Adrenal gland (tissue), 12 donors: ENCODE measurements around the gene CLIP1. TPM values are rescaled to one million over a fixed set of nuclear protein-coding genes. Genes with fewer than 3 reads are reported as not detected.

Experiments
- DNase-seq, 7 donors: peaks; one replicate each; pipeline ENCODE4 v3.0.0-alpha.2; 2019 to 2020
- H3K27ac ChIP-seq, 5 donors: fragments of 200-600 bp; sonication (generic) in 4 of 5; 1 replicate in 3 of 5; 2 replicates in 2 of 5; pipeline versions ENCODE4 v1.5.1 to v1.8.0; 2016 to 2020; ENCODE audit warnings: mild to moderate bottlenecking in 1 of 5
- H3K27me3 ChIP-seq: fragments of 200-600 bp; 2 replicates; pipeline ENCODE4 v1.8.0; 2021
- H3K36me3 ChIP-seq, 2 donors: fragments of 200-600 bp; replicated peaks in 1 of 2; 1 replicate in 1 of 2; 2 replicates in 1 of 2; pipeline versions ENCODE4 v1.5.1 to v1.8.0; 2018 to 2022
- H3K4me1 ChIP-seq, 2 donors: fragments of 200-600 bp; replicated peaks in 1 of 2; 1 replicate in 1 of 2; 2 replicates in 1 of 2; pipeline versions ENCODE4 v1.5.1 to v1.8.0; 2018 to 2021
- H3K4me3 ChIP-seq, 4 donors: fragments of 200-600 bp; sonication (generic) in 3 of 4; one replicate each; pipeline ENCODE4 v1.5.1; 2016 to 2018
- H3K9me3 ChIP-seq, 3 donors: fragments of 200-600 bp; sonication (generic) in 1 of 3; replicated peaks in 1 of 3; 1 replicate in 2 of 3; 2 replicates in 1 of 3; pipeline versions ENCODE4 v1.5.1 to v1.8.0; 2016 to 2021
- POLR2A ChIP-seq, 2 donors: fragments of 450-650 bp; IDR thresholded peaks; one replicate each; pipeline ENCODE4 v1.6.1; 2017; ENCODE audit warnings: antibody characterized with exemption in 2 of 2, mild to moderate bottlenecking in 2 of 2, moderate library complexity in 1 of 2
- WGBS, 4 donors: extraction: QIAGEN DNeasy Blood & Tissue Kit in 2 of 4; methylation state at CpG; one replicate each; pipeline versions ENCODE4 v1.1.5 to v1.1.7; 2013 to 2017; 5-methylcytosine and 5-hydroxymethylcytosine counted together
- intact Hi-C, 2 donors: fragments of 100-400 bp; cut with DNase I; formaldehyde crosslinking; loops; one replicate each; pipeline versions ENCODE4 v1.14.1 to v1.15.0; 2022 to 2023
- polyA plus RNA-seq, 3 donors: library from polyadenylated mRNA; stranded (reverse); fragments of 200-250 nt in 2 of 3; fragments of 350-450 nt in 1 of 3; fragmentation: Illumina TruSeq in 1 of 3; extraction: RNeasy Lipid Tissue Mini Kit (QIAGEN cat#74804) in 1 of 3; gene quantifications; one replicate each; pipeline ENCODE4 v1.2.3, GENCODE V29; 2013 to 2014
- total RNA-seq, 9 donors: library from RNA; depleted of rRNA in 4 of 9; stranded (reverse); fragments of >200 nt in 4 of 9; fragments of 120-200 nt in 1 of 9; fragmentation: NEBNext Ultra II Directional in 1 of 9; extraction: Animal tissue kit (Norgen Biotek cat#: 25700) in 1 of 9; gene quantifications; one replicate each; pipeline versions ENCODE4 v1.1.0 to v1.2.4, GENCODE V29; 2013 to 2023
- TF ChIP-seq, protein P1 (sequence below), 6 experiments: fragments of 450-650 bp in 4 of 6; fragments of 200-600 bp in 2 of 6; sonication (generic) in 1 of 6; IDR thresholded peaks; 1 replicate in 5 of 6; 2 replicates in 1 of 6; pipeline versions ENCODE4 v1.5.1 to v1.8.0; 2016 to 2021; ENCODE audit warnings: antibody characterized with exemption in 6 of 6, mild to moderate bottlenecking in 2 of 6, moderate library complexity in 1 of 6
- donor health status: healthy with polysubstance abuse.
- donor health status: Bipolar disorder and iron deficiency.
- donor health status: DM: yes; HTN: yes; CAD: no.
- donor health status: DM: no; HTN: no; CAD: no.
- donor health status: DM: no; HTN: no; CAD: no.
- donor health status: DM: yes; HTN: yes; CAD: no.

Gene CLIP1
- total and polyA plus RNA-seq, 12 donors, result 22.8 to 134 (median 88.9) TPM

DNA sequence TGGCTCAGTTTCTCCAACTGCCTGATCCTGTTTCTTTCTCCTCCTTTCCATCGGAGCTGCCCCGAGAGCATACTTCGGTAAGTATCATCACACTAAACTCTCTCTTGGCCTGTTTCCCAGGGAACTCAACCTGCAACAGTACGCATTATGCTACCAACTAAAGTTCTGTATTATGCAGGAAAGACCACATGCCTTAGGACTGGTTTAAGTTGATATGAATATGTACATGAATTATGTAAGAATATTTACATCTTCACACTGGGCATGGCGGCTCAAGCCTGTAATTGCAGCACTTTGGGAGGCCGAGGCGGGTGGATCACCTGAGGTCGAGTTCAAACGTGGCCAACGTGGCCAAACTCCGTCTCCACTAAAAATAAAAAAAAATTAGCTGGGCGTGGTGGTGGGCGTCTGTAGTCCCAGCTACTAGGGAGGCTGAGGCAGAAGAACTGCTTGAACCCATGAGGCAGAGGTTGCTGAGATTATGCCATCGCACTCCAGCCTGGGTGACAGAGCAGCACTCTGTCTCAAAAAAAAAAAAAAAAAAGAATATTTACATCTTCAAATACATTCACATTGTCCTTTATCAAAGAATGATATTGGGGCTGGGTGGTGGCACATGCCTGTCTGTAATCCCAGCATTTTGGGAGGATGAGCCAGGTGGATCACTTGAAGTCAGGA lies 124.3 kb downstream of the CLIP1 start:
- Histone ChIP-seq H3K9me3 (no peaks in the 10 kb centered on the region), H3K27ac (no peak overlapping the region), H3K36me3 (peaks cover 0 to 14% of the 10 kb centered on the region in 2 donors), H3K4me1 (peaks cover 0 to 8% of the 10 kb centered on the region in 2 donors), H3K27me3 (no peaks in the 10 kb centered on the region), H3K4me3 (no peak overlapping the region)
- intact Hi-C loops, result no loop called here
- WGBS, 4 donors, result 95 to 97% (median 96%) methylated on average over 14 of the region's 14 CpGs
- TF ChIP-seq, protein P1, sequence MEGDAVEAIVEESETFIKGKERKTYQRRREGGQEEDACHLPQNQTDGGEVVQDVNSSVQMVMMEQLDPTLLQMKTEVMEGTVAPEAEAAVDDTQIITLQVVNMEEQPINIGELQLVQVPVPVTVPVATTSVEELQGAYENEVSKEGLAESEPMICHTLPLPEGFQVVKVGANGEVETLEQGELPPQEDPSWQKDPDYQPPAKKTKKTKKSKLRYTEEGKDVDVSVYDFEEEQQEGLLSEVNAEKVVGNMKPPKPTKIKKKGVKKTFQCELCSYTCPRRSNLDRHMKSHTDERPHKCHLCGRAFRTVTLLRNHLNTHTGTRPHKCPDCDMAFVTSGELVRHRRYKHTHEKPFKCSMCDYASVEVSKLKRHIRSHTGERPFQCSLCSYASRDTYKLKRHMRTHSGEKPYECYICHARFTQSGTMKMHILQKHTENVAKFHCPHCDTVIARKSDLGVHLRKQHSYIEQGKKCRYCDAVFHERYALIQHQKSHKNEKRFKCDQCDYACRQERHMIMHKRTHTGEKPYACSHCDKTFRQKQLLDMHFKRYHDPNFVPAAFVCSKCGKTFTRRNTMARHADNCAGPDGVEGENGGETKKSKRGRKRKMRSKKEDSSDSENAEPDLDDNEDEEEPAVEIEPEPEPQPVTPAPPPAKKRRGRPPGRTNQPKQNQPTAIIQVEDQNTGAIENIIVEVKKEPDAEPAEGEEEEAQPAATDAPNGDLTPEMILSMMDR (IDR thresholded peaks at IDR 0.05), result no peak
- no peak for TF ChIP-seq POLR2A (IDR thresholded peaks at IDR 0.05)
- DNase-seq, result no peak

DNA sequence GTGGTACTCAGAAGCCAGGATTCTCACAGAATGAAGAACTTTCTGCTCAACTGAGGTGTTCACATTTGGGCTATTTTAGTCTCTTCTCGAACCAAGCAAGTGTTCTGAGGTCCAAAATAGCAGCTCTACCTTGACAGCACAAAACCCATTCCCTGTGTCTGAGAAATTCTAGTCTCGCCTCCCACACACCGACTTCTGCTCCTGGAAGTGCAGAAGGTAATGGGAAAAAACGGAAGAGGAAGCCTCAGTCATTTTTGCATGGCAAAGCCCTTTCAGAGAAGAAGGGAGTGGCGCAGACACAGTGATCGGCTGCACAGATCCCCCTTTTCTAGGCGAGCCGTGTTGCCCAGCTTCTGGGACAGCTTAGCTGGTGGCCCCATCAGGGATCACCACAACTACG lies 125.0 kb downstream of the CLIP1 start:
- H3K9me3 ChIP-seq, result no peaks in the 10 kb centered on the region
- H3K4me3 ChIP-seq, result no peak overlapping the region
- H3K27me3 ChIP-seq, result no peaks in the 10 kb centered on the region
- 93 to 97% (median 95%) methylated on average over 8 to 9 of the region's 9 CpGs for WGBS, 4 donors
- peaks cover 0 to 8% of the 10 kb centered on the region in 2 donors for H3K4me1 ChIP-seq
- no peak for DNase-seq
- H3K27ac ChIP-seq, result no peak overlapping the region
- intact Hi-C loops, result no loop called here
- H3K36me3 ChIP-seq, result peaks cover 0 to 14% of the 10 kb centered on the region in 2 donors
- TF ChIP-seq, protein P1 (IDR thresholded peaks at IDR 0.05), result no peak
- TF ChIP-seq POLR2A (IDR thresholded peaks at IDR 0.05), result no peak

DNA sequence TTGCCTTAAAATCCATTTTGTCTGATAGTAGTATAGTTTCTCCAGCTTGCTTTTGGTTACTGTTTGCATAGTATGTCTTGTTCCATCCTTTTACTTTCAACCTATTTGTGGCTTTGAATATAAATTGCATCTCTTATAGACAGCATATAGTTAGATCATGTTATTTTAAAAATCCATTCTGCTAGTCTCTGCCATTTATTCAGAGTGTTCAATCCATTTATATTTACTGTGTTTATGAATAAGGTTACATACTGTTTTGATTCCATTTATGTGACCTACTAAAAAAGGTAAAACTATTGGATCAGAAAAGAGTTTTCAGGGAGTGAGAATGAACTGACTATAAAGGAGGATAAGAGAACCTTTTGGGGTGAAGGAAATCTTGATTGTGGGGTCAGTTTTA lies 126.6 kb downstream of the CLIP1 start:
- Histone ChIP-seq H3K27me3 (no peaks in the 10 kb centered on the region), H3K36me3 (peaks cover 0 to 21% of the 10 kb centered on the region in 2 donors), H3K27ac (no peak overlapping the region), H3K4me3 (no peak overlapping the region), H3K9me3 (no peaks in the 10 kb centered on the region), H3K4me1 (peaks cover 0 to 6% of the 10 kb centered on the region in 2 donors)
- DNase-seq, result no peak
- TF ChIP-seq, protein P1 (IDR thresholded peaks at IDR 0.05), result no peak
- TF ChIP-seq POLR2A (IDR thresholded peaks at IDR 0.05), result no peak
- intact Hi-C loops, result no loop called here

DNA sequence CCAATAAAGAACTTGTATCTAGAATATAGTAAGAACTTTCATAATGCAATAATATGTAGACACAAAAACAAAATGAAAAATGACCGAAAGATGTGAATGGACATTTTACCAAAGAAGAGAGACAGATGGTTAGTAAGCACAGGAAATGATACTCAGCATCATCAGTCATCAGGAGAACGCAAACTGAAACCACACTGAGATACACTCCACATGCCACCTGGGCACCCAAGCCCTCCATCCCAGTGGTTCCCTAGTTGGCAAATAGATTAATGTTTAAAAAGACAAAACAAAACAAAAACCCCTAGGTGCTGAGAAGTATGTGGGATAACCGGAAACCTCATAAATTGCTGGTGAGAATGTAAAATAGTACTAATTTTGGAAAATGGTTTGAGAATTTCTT lies 129.4 kb downstream of the CLIP1 start:
- H3K27ac ChIP-seq, result no peak overlapping the region
- no peak overlapping the region for H3K4me3 ChIP-seq
- 90 to 94% (median 93%) methylated on average over 3 of the region's 3 CpGs for WGBS, 4 donors
- intact Hi-C loops, result no loop called here
- TF ChIP-seq, protein P1 (IDR thresholded peaks at IDR 0.05), result no peak
- no peak for TF ChIP-seq POLR2A (IDR thresholded peaks at IDR 0.05)
- DNase-seq, result no peak
- H3K36me3 ChIP-seq, result peaks cover 0 to 19% of the 10 kb centered on the region in 2 donors
- no peaks in the 10 kb centered on the region for H3K9me3 ChIP-seq
- no peaks in the 10 kb centered on the region for H3K4me1 ChIP-seq
- no peaks in the 10 kb centered on the region for H3K27me3 ChIP-seq
